Measurements from ENCODE around the gene NDUFB11. TPM values are rescaled to one million over a fixed set of nuclear protein-coding genes. Genes with fewer than 3 reads are reported as not detected.

Gene NDUFB11
- total and polyA plus RNA-seq, 9 of the 15 experiments (the other 6 are each of a cell fraction or from before 2014, with no cell fraction given), result 20.9 to 269 (median 86.8) TPM

DNA sequence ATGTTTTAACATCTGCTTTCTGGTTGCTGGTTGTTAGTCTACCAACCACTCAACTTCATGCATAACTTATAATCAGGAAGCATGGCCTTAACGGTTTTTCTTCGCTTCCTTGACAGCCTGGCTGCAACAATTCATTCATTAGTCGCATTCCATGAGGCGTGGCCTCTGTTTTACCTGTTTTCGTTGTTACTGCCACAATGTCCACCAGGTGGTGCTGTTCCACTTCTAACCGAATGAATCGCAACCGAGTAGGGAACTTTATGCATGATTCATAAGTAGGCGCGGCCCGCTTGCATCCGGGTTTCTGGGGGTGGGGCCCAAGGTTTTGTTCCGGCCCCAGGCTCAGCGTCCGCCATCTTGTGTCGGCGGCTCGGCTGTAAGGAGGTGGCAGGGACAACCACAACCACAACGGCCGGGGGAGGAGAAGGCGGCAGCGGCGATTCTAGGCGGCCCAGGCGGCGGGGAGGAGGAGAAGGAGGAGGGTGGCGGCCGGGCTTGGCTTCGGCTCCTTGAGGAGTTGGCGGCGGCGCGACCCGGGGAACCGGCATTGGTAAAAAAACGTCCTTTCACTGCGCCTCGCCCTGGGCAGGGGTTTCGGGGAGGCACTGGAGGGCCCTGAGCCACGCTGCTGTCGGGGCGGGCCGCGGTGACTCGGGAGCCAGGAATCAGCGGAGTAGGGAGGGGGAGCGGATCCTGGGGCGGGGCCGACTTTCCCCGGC lies 49.1 kb upstream of the NDUFB11 start, which contains the start of gene UBA1 (continued):
- peak; percentile 43 for TF ChIP-seq MYC (IDR thresholded peaks at IDR 0.05; ENCODE audit: low read depth, low read length)
- TF ChIP-seq MYC (CRISPR knock-in tag; IDR thresholded peaks at IDR 0.05; ENCODE audit: borderline replicate concordance, low read depth), result no peak
- TF ChIP-seq HOMEZ (CRISPR knock-in tag; IDR thresholded peaks at IDR 0.05), result no peak
- TF ChIP-seq, protein P1, sequence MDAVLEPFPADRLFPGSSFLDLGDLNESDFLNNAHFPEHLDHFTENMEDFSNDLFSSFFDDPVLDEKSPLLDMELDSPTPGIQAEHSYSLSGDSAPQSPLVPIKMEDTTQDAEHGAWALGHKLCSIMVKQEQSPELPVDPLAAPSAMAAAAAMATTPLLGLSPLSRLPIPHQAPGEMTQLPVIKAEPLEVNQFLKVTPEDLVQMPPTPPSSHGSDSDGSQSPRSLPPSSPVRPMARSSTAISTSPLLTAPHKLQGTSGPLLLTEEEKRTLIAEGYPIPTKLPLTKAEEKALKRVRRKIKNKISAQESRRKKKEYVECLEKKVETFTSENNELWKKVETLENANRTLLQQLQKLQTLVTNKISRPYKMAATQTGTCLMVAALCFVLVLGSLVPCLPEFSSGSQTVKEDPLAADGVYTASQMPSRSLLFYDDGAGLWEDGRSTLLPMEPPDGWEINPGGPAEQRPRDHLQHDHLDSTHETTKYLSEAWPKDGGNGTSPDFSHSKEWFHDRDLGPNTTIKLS (IDR thresholded peaks at IDR 0.05; ENCODE audit: borderline replicate concordance, low read depth), result peak; percentile 33; the same call in 1 of the 2 replicates
- TF ChIP-seq TSC22D4 (tag; IDR thresholded peaks at IDR 0.05), result no peak
- TF ChIP-seq ZNF140 (CRISPR knock-in tag; IDR thresholded peaks at IDR 0.05), result no peak
- no peak for TF ChIP-seq PRMT5 (CRISPR knock-in tag; IDR thresholded peaks at IDR 0.05)
- TF ChIP-seq, protein P2, sequence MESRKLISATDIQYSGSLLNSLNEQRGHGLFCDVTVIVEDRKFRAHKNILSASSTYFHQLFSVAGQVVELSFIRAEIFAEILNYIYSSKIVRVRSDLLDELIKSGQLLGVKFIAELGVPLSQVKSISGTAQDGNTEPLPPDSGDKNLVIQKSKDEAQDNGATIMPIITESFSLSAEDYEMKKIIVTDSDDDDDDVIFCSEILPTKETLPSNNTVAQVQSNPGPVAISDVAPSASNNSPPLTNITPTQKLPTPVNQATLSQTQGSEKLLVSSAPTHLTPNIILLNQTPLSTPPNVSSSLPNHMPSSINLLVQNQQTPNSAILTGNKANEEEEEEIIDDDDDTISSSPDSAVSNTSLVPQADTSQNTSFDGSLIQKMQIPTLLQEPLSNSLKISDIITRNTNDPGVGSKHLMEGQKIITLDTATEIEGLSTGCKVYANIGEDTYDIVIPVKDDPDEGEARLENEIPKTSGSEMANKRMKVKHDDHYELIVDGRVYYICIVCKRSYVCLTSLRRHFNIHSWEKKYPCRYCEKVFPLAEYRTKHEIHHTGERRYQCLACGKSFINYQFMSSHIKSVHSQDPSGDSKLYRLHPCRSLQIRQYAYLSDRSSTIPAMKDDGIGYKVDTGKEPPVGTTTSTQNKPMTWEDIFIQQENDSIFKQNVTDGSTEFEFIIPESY (CRISPR knock-in tag; IDR thresholded peaks at IDR 0.05), result no peak
- no peak for TF ChIP-seq ZNF354B (CRISPR knock-in tag; IDR thresholded peaks at IDR 0.05)
- no peak for TF ChIP-seq ZNF347 (CRISPR knock-in tag; IDR thresholded peaks at IDR 0.05; ENCODE audit: low read depth)
- no peak for TF ChIP-seq POU5F1 (IDR thresholded peaks at IDR 0.05; ENCODE audit: borderline replicate concordance, low read depth, low read length, partially characterized antibody)
- TF ChIP-seq ZNF699 (CRISPR knock-in tag; IDR thresholded peaks at IDR 0.05; ENCODE audit: insufficient replicate concordance), result no peak
- no peak for TF ChIP-seq EHMT2 (IDR thresholded peaks at IDR 0.05)
- TF ChIP-seq RBM15 (IDR thresholded peaks at IDR 0.05; ENCODE audit: insufficient read depth, low read length), result no peak
- peak; percentile 97 for TF ChIP-seq RBFOX2 (IDR thresholded peaks at IDR 0.05; ENCODE audit: low read depth, low read length)
- TF ChIP-seq RAD21 (CRISPR knock-in tag; conservative IDR thresholded peaks at IDR 0.05 in 1 of 2, IDR thresholded peaks at IDR 0.05 in 1 of 2), result peak; percentile 90 to 91
- no peak for TF ChIP-seq KHSRP (IDR thresholded peaks at IDR 0.05)
- TF ChIP-seq POLR3G (IDR thresholded peaks at IDR 0.05; ENCODE audit: extremely low read depth, insufficient read length, insufficient replicate concordance), result no peak
- TF ChIP-seq ZNF316 (IDR thresholded peaks at IDR 0.05), result no peak
- no peak for TF ChIP-seq CHD4 (IDR thresholded peaks at IDR 0.05; ENCODE audit: insufficient read depth, insufficient replicate concordance, low read depth, low read length, poor library complexity, severe bottlenecking)
- TF ChIP-seq HLTF (IDR thresholded peaks at IDR 0.05), result peak; percentile 32; the same call in 1 of the 2 replicates
- TF ChIP-seq L3MBTL2 (IDR thresholded peaks at IDR 0.05), result peak; percentile 45; the same call in 1 of the 2 replicates
- no peak for TF ChIP-seq NR4A1 (CRISPR knock-in tag; IDR thresholded peaks at IDR 0.05)
- TF ChIP-seq NR4A1 (tag; IDR thresholded peaks at IDR 0.05), result no peak
